Heart left ventricle (tissue), 13 donors: Measurements from ENCODE around the gene SPPL2B.
"Not testable (repeated sequence)": the region's sequence is repeated elsewhere in the genome, so short reads cannot be mapped to it uniquely, and the experiment has no call there.

Source experiments
- CTCF ChIP-seq, 12 donors: fragments of 200-600 bp; sonication (generic) in 4 of 12; IDR thresholded peaks; one replicate each; pipeline versions ENCODE4 v1.5.0 to v1.8.0; 2018 to 2022; ENCODE audit warnings: antibody characterized with exemption in 12 of 12, mild to moderate bottlenecking in 5 of 12
- POLR2A ChIP-seq, 2 donors: fragments of 450-650 bp; IDR thresholded peaks; one replicate each; pipeline ENCODE4 v1.6.1; 2017; ENCODE audit warnings: antibody characterized with exemption in 2 of 2, mild to moderate bottlenecking in 2 of 2, moderate library complexity in 2 of 2
- donor health status: ischemic (EF 13 %, LVEDD 7.1; RV severe dilation, severe dysfunction).
- donor health status: DM: no; HTN: yes; CAD: no.
- donor health status: DM: no; HTN: no; CAD: no.
- donor health status: ischemic (EF 25% LVEDD 6.9; RV normal size, moderate dysfunction).
- donor health status: ischemic (EF 25% LVEDD 5.7; RV mildly dilated, moderate dysfunction).
- donor health status: ischemic (EF 35%, LVEDD 5.7; RV mildly dilated, moderate dysfunction).
- donor health status: nonischemic (EF 11% LVEDD 7.7; RV severe dilation, severe dysfunction).
- donor health status: DM: yes; HTN: yes; CAD: no.
- donor health status: PGD.
- donor health status: ischemic (EF 29% LVEDD 5.4; RV normal size, mild dysfunction).
- donor health status: nonischemic (EF 23%, LVEDD 6.1; RV moderate dilation, normal function).

- not testable (repeated sequence) for TF ChIP-seq CTCF, POLR2A (IDR thresholded peaks at IDR 0.05)
Measured at GRCh38 chr19:2395293-2395829, 66.9 kb downstream of the SPPL2B start.
